ENCODE measurements around the gene BRAF.
"Not testable (repeated sequence)": the region's sequence is repeated elsewhere in the genome, so short reads cannot be mapped to it uniquely, and the experiment has no call there.

BRAF gene

GRCh38 chr7:140714331-140715040 is 210.2 kb downstream of the BRAF start:
- Histone ChIP-seq H3K27ac (ENCODE audit: low read depth, low read length) (no peak overlapping the region), H3F3A (ENCODE audit: insufficient read depth) (no peaks in the 10 kb centered on the region), H3K9ac (ENCODE audit: low read length) (no peak overlapping the region), H3K9me2 (replicated peaks; ENCODE audit: insufficient read depth, low read length) (no peaks in the 10 kb centered on the region), H3K4me2 (ENCODE audit: low read depth, low read length, poor library complexity, severe bottlenecking) (no peak overlapping the region), H3K79me2 (ENCODE audit: insufficient read depth, low read length) (no peaks in the 10 kb centered on the region), H3K27me3 (ENCODE audit: low read length) (no peaks in the 10 kb centered on the region), H2AFZ (ENCODE audit: low read depth, low read length, severe bottlenecking) (no peak overlapping the region), H3K36me3 (ENCODE audit: low read length) (no peaks in the 10 kb centered on the region), H3K4me3 (ENCODE audit: insufficient read depth, low read length, poor library complexity, severe bottlenecking) (no peak overlapping the region), H4K20me1 (ENCODE audit: low read depth, low read length) (no peaks in the 10 kb centered on the region), H3K9me3 (ENCODE audit: insufficient read depth, low read length) (no peaks in the 10 kb centered on the region)
- TF ChIP-seq, protein P1, sequence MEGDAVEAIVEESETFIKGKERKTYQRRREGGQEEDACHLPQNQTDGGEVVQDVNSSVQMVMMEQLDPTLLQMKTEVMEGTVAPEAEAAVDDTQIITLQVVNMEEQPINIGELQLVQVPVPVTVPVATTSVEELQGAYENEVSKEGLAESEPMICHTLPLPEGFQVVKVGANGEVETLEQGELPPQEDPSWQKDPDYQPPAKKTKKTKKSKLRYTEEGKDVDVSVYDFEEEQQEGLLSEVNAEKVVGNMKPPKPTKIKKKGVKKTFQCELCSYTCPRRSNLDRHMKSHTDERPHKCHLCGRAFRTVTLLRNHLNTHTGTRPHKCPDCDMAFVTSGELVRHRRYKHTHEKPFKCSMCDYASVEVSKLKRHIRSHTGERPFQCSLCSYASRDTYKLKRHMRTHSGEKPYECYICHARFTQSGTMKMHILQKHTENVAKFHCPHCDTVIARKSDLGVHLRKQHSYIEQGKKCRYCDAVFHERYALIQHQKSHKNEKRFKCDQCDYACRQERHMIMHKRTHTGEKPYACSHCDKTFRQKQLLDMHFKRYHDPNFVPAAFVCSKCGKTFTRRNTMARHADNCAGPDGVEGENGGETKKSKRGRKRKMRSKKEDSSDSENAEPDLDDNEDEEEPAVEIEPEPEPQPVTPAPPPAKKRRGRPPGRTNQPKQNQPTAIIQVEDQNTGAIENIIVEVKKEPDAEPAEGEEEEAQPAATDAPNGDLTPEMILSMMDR (IDR thresholded peaks at IDR 0.05; ENCODE audit: insufficient read depth, low read length, poor library complexity, severe bottlenecking): no peak
- TF ChIP-seq EZH2phosphoT487 (conservative IDR thresholded peaks at IDR 0.05; ENCODE audit: low read length): no peak

- H3K9ac ChIP-seq (ENCODE audit: low read length); H3F3A ChIP-seq (ENCODE audit: insufficient read depth); H3K36me3 ChIP-seq (ENCODE audit: low read length); H3K27ac ChIP-seq (ENCODE audit: low read depth, low read length); H3K27me3 ChIP-seq (ENCODE audit: low read length); H4K20me1 ChIP-seq (ENCODE audit: low read depth, low read length); H3K9me3 ChIP-seq (ENCODE audit: insufficient read depth, low read length); H3K4me3 ChIP-seq (ENCODE audit: insufficient read depth, low read length, poor library complexity, severe bottlenecking); H3K9me2 ChIP-seq (replicated peaks; ENCODE audit: insufficient read depth, low read length); H2AFZ ChIP-seq (ENCODE audit: low read depth, low read length, severe bottlenecking); H3K4me2 ChIP-seq (ENCODE audit: low read depth, low read length, poor library complexity, severe bottlenecking); H3K79me2 ChIP-seq (ENCODE audit: insufficient read depth, low read length): not testable (repeated sequence)
These were observed 212.3 kb downstream of the BRAF start for GRCh38 chr7:140712392-140712791.

- not testable (repeated sequence) for H3K4me3 ChIP-seq (ENCODE audit: insufficient read depth, low read length, poor library complexity, severe bottlenecking); H3K9ac ChIP-seq (ENCODE audit: low read length); H3K4me2 ChIP-seq (ENCODE audit: low read depth, low read length, poor library complexity, severe bottlenecking); H3F3A ChIP-seq (ENCODE audit: insufficient read depth); H2AFZ ChIP-seq (ENCODE audit: low read depth, low read length, severe bottlenecking); H3K27ac ChIP-seq (ENCODE audit: low read depth, low read length); H3K9me3 ChIP-seq (ENCODE audit: insufficient read depth, low read length); H3K9me2 ChIP-seq (replicated peaks; ENCODE audit: insufficient read depth, low read length); H3K79me2 ChIP-seq (ENCODE audit: insufficient read depth, low read length); H4K20me1 ChIP-seq (ENCODE audit: low read depth, low read length); H3K27me3 ChIP-seq (ENCODE audit: low read length)
- peaks cover 21% of the 10 kb centered on the region; the same call in 1 of the 2 replicates for H3K36me3 ChIP-seq (ENCODE audit: low read length)
These were observed 216.0 kb downstream of the BRAF start for GRCh38 chr7:140708764-140709163.

DNA sequence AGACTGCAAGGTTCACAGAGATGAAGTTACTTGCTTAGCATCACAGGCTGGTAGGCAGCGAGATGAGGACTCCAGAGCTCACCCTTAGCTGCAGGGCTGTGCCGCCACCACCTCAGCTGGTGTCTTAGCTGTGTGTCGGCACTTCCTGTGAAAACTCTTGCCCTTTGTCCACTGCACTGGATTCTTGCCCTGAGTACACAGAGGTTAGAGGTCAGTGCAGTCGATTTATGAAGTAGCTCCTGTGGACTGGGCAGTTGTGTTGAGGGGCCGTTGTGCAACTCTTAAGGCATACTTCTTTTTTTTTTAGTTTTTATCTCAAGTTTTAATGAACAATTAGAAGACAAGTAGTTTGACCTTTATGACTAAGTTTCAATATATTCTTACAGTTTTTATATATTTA is 217.6 kb downstream of the BRAF start:
- H3K4me3 ChIP-seq (ENCODE audit: insufficient read depth, low read length, poor library complexity, severe bottlenecking): no peak overlapping the region
- TF ChIP-seq, protein P1 (IDR thresholded peaks at IDR 0.05; ENCODE audit: insufficient read depth, low read length, poor library complexity, severe bottlenecking): no peak
- no peak for TF ChIP-seq EZH2phosphoT487 (conservative IDR thresholded peaks at IDR 0.05; ENCODE audit: low read length)

More for the DNA sequence above, 217.6 kb downstream of the BRAF start:
- H3K36me3 ChIP-seq (ENCODE audit: low read length): peaks cover 21% of the 10 kb centered on the region; the same call in 1 of the 2 replicates
- H2AFZ ChIP-seq (ENCODE audit: low read depth, low read length, severe bottlenecking): no peak overlapping the region
- H3K9me3 ChIP-seq (ENCODE audit: insufficient read depth, low read length): no peaks in the 10 kb centered on the region
- H3K27ac ChIP-seq (ENCODE audit: low read depth, low read length): no peak overlapping the region
- peaks cover 18% of the 10 kb centered on the region for H3K79me2 ChIP-seq (ENCODE audit: insufficient read depth, low read length)
- no peaks in the 10 kb centered on the region for H3K27me3 ChIP-seq (ENCODE audit: low read length)
- no peaks in the 10 kb centered on the region for H3K9me2 ChIP-seq (replicated peaks; ENCODE audit: insufficient read depth, low read length)
- no peaks in the 10 kb centered on the region for H4K20me1 ChIP-seq (ENCODE audit: low read depth, low read length)
- H3K4me2 ChIP-seq (ENCODE audit: low read depth, low read length, poor library complexity, severe bottlenecking): no peak overlapping the region
- H3F3A ChIP-seq (ENCODE audit: insufficient read depth): no peaks in the 10 kb centered on the region; the same call in 1 of the 2 replicates
- H3K9ac ChIP-seq (ENCODE audit: low read length): no peak overlapping the region

Measured in SU-DHL-6 (cell line).